GM19455 (cell line): ENCODE measurements around the gene ANKLE1.
A peak's percentile ranks its signal among the peaks of the same experiment; 100 is the strongest.
"Not testable (repeated sequence)": the region's sequence is repeated elsewhere in the genome, so short reads cannot be mapped to it uniquely, and the experiment has no call there.

Experiments
- ATAC-seq: cut with Tn5 transposase; IDR thresholded peaks from one replicate; pipeline ENCODE4 v1.9.1; 2021; ENCODE audit not compliant: unreplicated experiment

The ANKLE1 gene

GRCh38 chr19:17283504-17283996, 1.8 kb downstream of the ANKLE1 start:
- ATAC-seq, result no peak

GRCh38 chr19:17285415-17286135, 3.9 kb downstream of the ANKLE1 start:
- ATAC-seq, result no peak

GRCh38 chr19:17286263-17286662, 4.6 kb downstream of the ANKLE1 start:
- no peak for ATAC-seq

GRCh38 chr19:17286752-17287151, 5.1 kb downstream of the ANKLE1 start:
- ATAC-seq, result no peak

GRCh38 chr19:17289489-17289888, 7.8 kb downstream of the ANKLE1 start:
- no peak for ATAC-seq

GRCh38 chr19:17292301-17293074, 10.8 kb downstream of the ANKLE1 start:
- peak; percentile 66 for ATAC-seq

- ATAC-seq, result no peak
Observed at GRCh38 chr19:17293605-17294004, 11.9 kb downstream of the ANKLE1 start.

- ATAC-seq, result no peak
Observed at GRCh38 chr19:17294051-17294891, 12.6 kb downstream of the ANKLE1 start.

- not testable (repeated sequence) for ATAC-seq
Observed at GRCh38 chr19:17295551-17295950, 13.8 kb downstream of the ANKLE1 start.

GRCh38 chr19:17296273-17296672, 14.6 kb downstream of the ANKLE1 start:
- ATAC-seq, result no peak

GRCh38 chr19:17296976-17297375, 15.3 kb downstream of the ANKLE1 start:
- ATAC-seq, result no peak

GRCh38 chr19:17300992-17301619, 19.4 kb downstream of the ANKLE1 start:
- ATAC-seq, result no peak

- ATAC-seq, result no peak
Observed at GRCh38 chr19:17302391-17303166, 20.9 kb downstream of the ANKLE1 start.

- ATAC-seq, result peak; percentile 49
Observed at GRCh38 chr19:17303167-17303939, 21.7 kb downstream of the ANKLE1 start, which contains the start of gene ABHD8. TSS of gene ABHD8 (minus strand) at chr19:17303425. CDS start at chr19:17301616, 1,809 bp downstream.

GRCh38 chr19:17303940-17304267, 22.2 kb downstream of the ANKLE1 start:
- no peak for ATAC-seq

- no peak for ATAC-seq
Observed at GRCh38 chr19:17304386-17305215, 22.9 kb downstream of the ANKLE1 start.

- ATAC-seq, result no peak
Observed at GRCh38 chr19:17305216-17305516, 23.5 kb downstream of the ANKLE1 start.

- peak; percentile 56 for ATAC-seq
Observed at GRCh38 chr19:17305517-17306284, 24.0 kb downstream of the ANKLE1 start, which contains the start of gene MRPL34. TSS of gene MRPL34 (plus strand) at chr19:17305872. CDS start at chr19:17305893, 21 bp downstream.
